Activated CD8-positive, alpha-beta memory T cell treated with anti-CD3 and anti-CD28 coated beads for 48 hours (primary cell): ENCODE results near the gene ARFIP1.
"Not testable (repeated sequence)": the region's sequence is repeated elsewhere in the genome, so short reads cannot be mapped to it uniquely, and the experiment has no call there.

Experiments used
- DNase-seq, 3 experiments: peaks; one replicate each; pipeline ENCODE4 v3.0.0-alpha.2; 2020; ENCODE audit warnings: low read depth in 2 of 3, low spot score in 2 of 3

ARFIP1 gene

GRCh38 chr4:152785639-152786615 is 6.2 kb downstream of the ARFIP1 start:
- no peak for DNase-seq

DNA sequence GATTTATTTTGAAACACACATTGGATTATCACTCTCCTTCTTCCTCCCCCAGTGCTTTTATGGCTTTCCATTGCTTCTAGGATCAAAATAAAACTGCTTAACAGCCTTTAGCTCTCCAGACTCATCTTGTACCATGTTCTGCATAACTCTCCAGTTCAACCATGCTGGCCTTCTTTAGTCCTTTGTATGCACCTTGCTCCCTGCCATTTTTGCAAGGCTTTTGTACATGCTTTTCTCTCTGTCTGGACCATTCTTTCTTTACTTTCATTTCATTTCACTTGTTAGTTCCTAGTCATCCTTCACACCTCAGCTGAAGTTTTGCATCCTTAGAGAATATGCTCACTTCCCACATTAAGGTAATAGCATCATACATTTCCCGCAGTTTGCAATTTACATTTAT is 6.9 kb downstream of the ARFIP1 start:
- DNase-seq = no peak

DNA sequence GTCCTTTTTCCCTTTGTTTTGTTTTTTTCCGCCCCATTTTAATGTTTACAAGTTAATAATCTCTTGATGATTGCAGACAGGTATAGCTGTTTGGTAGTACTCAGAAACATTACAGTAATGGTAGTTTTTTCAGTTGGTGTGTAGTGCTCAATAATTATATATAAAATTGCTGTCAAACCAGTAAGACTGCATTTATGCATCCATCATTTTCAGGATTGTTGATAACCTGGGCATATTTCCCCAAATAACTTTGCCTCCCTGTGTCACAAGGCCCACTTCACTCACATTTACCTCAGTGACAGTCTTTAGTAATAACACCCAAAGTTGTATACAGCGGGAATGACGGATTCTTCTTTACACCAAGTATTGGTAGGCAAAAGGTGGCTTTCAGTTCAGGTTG is 16.1 kb downstream of the ARFIP1 start:
- no peak for DNase-seq

GRCh38 chr4:152803541-152803940 is 23.8 kb downstream of the ARFIP1 start:
- DNase-seq = no peak

DNA sequence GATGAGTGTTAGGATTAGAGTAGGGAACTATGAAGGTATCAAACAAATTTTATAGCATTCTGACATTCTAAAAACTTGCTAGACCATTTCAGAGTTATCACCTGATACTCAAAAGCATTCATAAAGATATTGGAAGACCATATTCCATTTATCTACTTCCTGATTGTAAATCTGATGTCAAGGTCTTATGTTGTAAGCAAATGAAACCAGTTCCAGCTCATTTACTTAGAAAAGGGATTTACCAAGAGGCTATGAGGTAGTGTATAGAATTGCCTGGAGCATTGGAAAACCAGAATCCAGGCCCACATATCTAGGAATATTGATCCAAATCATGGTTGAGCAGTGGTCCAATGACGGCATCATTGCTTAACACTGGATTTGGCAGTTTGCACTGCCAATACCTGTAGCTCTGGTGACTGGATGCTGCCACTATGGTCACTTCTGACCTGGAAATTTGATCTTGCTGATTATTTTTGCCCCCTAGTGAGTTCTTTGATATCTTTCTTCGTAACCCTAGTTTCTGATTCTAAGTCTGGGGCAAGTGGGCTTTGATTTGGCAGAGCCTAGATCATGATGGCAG is 25.4 kb downstream of the ARFIP1 start:
- no peak for DNase-seq

DNA sequence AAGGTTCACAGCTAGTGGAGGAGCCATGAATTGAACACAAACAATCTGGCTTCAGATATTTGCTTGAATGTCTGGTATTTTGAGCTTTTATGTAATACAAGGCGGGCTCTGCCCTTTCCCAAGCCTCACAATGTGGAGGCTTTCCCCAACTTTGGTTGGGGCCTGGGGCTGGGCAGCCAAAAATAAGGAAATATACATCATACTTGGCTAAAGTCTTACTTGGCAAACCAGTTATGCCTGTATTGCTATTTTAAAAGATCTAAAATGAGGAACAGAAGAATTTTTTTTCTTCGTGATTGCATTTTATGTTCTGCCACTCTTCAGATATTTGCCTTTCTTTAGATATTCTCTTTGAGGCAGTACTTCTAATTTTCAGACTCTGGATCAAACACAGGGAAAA is 26.1 kb downstream of the ARFIP1 start:
- no peak for DNase-seq

GRCh38 chr4:152806501-152807125 is 26.9 kb downstream of the ARFIP1 start:
- DNase-seq = no peak

DNA sequence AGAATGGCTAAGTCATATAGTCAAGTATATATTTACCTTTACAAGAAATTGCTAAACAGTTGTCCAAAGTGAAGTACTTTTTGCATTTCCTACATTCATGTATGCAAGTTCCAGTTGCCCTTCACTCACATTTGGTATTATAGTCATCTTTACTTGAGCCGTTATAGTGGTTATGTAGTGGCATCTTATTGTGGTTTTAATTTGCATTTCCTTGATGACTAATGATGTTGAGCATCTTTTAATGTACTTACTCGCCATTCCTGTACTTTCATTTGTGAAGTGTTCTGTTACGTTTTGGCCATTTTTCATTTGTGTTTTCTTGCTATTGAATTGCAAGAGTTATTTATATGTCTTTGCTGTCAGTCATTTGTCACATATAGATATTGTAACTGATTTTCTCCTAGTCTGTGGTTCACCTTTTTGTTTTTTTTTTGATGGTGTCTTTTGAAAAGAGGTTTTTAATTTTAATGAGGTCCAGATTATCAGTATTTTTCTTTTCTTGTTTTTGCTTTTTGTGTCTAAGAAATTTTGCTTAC is 27.6 kb downstream of the ARFIP1 start:
- no peak for DNase-seq

DNA sequence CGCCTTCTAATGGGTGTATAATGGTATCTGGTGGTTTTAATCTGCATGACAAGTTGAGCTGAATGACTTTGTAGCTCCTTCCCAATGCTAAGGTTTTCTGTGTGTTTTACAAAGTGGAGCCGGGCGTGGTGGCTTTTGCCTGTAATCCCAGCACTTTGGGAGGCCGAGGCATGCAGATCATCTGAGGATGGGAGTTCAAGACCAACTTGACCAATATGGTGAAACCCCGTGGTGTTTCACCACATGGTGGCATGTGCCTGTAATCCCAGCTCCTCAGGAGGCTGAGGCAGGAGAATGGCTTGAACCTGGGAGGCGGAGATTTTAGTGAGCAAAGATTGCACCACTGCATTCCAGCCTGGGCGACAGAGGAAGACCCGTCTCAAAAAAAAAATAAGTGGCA is 28.9 kb downstream of the ARFIP1 start:
- DNase-seq = no peak

- no peak for DNase-seq
Measured at GRCh38 chr4:152810715-152811287, 31.0 kb downstream of the ARFIP1 start.

DNA sequence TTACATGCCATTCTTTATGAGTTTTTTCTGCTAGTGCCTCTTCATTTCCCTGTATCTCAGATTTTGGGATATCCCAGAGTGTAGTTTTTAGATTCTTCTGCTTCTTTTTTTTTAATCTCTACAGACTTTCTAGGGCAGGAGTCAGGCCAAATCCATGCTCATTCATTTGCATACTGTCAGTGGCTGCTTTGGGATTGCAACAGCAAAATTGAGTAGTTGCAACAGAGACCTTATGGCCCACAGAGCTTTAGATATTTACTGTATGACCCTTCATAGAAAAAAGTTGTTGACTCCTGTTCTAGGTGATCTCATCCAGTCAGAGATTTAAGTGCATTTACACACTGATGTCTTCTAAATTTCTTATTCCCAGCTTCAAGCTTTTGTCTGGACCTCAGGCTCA is 35.3 kb downstream of the ARFIP1 start:
- no peak for DNase-seq

DNA sequence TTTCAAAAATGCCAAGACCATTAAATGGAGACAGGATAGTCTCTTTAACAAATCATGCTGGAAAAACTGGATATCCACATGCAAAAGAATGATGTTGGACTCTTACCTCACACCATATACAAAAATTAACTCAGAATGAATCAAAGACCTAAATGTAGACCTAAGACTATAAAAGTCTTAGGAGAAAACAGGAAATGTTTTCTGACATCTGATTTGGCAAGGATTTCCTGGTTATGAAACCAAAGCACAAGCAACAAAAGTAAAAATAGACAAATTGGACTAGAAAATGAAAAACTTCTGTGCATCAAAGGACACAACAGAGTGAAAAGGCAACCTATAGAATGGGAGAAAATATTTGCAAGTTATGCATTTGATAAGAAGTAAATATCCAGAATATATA is 37.6 kb downstream of the ARFIP1 start:
- no peak for DNase-seq

DNA sequence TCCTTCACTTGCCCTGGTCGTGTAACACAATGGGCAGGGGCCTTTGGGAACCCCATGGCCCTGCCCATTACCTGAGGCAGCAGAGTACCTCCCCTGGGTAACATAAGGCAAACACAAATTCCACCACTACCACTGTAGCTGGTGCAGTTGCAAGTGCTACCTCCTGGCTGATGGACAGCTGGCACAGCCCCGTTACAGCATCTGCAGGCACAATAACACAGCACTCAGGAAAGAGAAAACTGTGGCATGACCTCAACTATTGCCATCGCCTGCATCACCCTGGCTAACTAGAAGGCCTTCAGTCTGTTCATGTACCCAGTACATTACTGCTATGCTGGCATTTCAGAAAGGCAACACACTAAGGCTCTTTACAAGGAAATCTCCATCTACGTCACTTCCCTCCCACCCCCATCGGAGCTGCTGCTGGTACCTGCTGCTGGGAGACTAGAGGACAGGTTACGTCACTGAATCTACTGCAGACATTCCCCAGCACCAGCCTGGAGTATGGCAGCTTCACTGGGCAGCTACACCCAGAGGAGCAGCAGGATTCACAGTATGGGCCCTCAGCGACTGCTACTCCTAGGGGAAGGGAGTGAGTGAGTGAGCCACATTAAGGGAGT is 39.4 kb downstream of the ARFIP1 start:
- no peak for DNase-seq

DNA sequence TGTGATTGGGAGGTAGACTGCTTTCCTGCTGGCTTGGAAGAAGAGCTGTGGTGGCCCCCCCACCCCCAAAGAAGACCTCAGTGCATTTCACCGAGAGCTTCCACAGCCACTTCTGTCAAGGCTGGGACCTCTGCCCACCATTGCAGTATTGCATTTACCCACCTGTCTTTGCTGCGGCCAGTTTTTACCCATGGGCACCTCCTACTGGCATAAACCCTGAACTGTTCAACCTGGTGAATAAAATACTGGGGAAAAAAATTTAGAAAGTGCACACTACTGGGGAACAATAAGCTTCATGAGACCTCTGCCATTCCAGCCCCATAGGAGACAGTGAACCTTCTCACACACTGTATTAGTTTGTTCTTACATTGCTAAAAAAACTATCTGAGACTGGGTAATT is 40.3 kb downstream of the ARFIP1 start:
- DNase-seq = no peak

DNA sequence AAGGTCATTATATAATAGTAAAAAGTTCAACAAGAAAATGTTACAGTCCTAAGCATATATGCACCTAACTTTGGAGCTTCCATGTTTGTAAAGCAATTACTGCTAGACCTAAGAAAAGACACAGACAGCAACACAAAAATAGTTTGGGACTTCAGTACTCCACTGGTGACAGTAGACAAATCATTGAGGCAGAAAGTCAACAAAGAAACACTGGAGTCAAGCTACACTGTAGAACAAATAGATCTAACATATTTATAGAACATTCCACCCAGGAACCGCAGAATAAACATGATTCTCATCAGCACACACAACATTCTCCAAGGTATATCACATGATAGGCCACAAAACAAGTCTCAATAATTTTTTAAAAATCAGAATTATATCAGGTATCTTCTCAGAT is 42.6 kb downstream of the ARFIP1 start:
- no peak for DNase-seq

GRCh38 chr4:152824561-152824960 is 44.8 kb downstream of the ARFIP1 start:
- DNase-seq = no peak

DNA sequence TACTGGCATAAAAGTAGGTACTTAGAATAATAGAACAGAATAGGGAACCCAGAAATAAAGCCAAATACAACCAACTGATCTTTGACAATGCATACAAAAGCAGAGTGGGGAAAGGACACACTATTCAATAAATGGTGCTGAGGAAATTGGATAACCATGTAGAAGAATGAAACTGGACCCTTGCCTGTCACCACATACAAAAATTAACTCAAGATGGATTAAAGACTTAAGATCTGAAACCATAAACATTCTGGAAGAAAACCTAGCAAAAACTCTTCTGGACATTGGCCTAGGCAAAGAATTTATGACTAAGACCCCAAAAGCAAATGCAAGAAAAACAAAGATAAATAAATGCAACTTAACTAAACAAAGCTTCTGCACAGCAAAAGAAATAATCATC is 45.6 kb downstream of the ARFIP1 start:
- no peak for DNase-seq

GRCh38 chr4:152828122-152828521 is 48.4 kb downstream of the ARFIP1 start:
- DNase-seq = no peak

DNA sequence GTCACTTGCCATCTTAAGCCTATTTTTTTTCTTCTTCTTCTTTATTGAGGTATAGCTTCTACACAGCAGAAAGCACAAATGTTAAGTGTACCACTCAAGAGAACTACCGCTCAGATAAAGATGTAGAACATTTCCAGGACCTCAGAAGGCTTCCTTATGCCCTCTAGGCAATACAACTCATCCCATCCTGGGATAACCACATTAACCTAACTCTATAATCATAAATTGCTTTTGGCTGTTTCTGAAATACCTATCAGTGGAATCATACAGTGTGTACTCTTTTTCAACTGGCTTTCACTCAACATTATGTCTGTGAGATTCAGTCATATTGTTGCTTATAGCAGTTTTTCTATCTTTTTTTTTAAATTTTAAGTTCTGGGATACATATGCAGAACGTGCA is 51.7 kb downstream of the ARFIP1 start:
- no peak for DNase-seq

DNA sequence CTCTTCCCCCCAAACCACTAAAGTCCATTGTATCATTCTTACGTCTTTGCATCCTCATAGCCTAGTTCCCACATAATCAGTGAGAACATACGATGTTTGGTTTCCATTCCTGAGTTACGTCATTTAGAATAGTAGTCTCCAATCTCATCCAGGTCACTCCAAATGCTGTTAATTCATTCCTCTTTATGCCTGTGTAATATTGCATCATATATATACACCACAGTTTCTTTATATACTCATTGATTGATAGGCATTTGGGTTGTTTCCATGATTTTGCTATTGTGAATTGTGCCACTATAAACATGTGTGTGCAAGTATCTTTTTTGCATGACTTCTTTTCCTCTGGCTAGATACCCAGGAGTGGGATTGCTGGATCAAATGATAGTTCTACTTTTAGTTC is 57.2 kb downstream of the ARFIP1 start:
- no peak for DNase-seq

DNA sequence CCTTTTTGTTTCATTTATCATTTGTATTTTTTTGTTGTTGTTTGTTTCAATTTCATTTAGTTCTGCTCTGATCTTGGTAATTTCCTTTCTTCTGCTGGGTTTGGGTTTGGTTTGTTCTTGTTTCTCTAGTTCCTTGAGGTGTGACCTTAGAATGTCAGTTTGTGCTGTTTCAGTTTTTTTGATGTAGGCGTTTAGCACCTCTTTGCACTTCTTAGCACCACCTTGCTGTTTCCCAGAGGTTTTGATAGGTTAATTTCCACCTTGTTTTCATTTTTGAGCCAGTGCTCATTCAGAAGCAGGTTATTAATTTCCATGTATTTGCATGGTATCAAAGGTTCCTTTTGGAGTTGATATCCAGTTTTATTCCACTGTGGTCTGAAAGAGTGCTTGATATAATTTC is 60.0 kb downstream of the ARFIP1 start:
- DNase-seq = not testable (repeated sequence)
